HG02759 (cell line): ENCODE measurements around the gene CTNNA2.

ENCODE experiments used
- ATAC-seq: cut with Tn5 transposase; IDR thresholded peaks from one replicate; pipeline ENCODE4 v1.9.1; 2021; ENCODE audit warnings: mild to moderate bottlenecking, moderate library complexity; ENCODE audit not compliant: unreplicated experiment

The CTNNA2 gene

GRCh38 chr2:79512442-79513401 lies at the start of gene CTNNA2:
Gene CTNNA2 (plus strand): TSS chr2:79513051.
- peak; percentile 91 for ATAC-seq

GRCh38 chr2:79487399-79487798 lies 25.5 kb upstream of the CTNNA2 start:
- ATAC-seq: no peak

DNA sequence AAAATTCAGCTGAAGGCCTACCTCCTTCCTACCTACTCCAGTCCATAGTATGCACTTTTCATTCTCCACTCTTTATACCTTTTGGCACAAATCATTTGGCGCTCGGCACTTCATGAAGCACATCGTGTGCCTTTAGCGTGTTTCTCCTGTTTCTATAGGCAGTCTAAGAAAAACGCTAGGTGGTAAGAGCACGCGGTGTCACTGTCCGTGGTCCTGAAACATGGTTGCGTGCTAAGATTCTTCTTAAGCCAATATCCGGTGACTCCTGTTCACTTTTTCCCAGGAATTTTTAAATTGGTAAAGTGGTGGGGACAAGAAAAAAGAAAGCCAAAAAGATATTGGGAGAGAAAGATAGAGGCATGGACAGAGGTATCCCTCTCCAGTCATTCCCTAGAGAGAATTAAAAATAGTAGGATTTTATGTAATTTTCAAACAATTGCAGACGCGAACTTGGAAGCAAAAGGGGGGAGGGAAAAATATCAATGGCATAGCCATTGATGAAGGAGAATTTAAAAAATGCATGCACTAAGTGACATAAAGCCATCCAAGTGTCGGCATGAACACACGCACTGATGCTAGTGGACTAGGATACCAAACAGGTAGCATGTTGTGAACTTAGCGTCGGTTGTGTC lies 1.4 kb upstream of the CTNNA2 start:
- ATAC-seq: no peak

GRCh38 chr2:79513711-79514110 lies 860 bp downstream of the CTNNA2 start:
- ATAC-seq: no peak

GRCh38 chr2:79529636-79530035 lies 16.8 kb downstream of the CTNNA2 start:
- no peak for ATAC-seq

GRCh38 chr2:79530443-79530842 lies 17.6 kb downstream of the CTNNA2 start:
- no peak for ATAC-seq

GRCh38 chr2:79547568-79547967 lies 34.7 kb downstream of the CTNNA2 start:
- no peak for ATAC-seq

DNA sequence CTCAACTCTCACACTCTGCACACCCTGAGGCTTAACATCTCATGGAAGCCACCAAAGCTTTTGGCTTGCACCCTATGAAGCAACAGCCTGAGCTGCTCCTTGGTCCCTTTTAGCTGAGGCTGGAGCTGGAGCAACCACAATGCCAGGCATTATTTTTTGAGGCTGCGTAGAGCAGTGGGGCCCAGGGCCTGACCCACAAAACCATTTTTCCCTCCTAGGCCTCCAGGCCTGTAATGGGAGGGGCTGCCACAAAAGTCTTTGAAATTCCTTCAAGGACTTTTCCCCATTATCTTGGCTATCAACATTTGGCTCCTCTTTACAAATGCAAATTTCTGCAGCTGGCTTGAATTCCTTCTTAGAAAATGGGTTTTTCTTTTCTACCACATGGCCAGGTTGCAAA lies 39.8 kb downstream of the CTNNA2 start:
- ATAC-seq: no peak

- no peak for ATAC-seq
These were observed 42.0 kb downstream of the CTNNA2 start for GRCh38 chr2:79554899-79555298.

DNA sequence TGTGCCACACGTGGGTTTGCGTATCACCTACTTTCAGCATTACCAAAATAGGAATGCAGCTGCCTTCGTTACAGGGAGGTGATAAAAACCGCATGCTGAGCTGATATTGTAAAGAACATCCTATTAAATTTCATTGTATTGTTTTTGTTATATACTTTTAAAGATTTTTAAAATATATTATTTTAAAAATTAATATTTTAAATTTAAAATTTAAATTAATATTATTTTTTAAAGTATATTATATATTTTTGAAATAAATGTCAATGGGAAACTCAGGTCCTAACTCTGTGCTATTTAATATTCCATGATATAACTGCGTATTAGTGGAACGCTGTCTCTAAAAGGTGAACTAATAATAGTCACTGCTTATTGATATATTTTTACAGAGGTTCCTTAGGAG lies 51.2 kb downstream of the CTNNA2 start:
- ATAC-seq: no peak

DNA sequence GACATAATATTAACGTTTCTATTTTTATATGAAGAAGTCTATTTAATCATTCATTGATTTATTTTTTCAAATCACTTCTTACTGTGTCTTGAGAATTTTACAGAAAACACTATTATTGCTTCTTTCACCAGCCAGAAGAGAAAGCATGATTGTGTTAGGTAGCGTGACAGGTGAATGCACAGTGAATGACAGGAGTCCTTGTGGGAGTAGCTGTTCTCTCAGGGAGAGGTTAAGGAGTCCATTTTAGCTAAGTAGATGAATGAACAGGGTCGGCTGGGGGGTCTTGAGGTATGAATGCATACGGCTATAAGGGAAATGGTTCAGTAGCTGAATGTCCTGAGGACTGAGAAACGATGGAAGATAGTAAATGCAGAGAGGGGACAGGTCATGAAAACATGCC lies 56.2 kb downstream of the CTNNA2 start:
- ATAC-seq: no peak

DNA sequence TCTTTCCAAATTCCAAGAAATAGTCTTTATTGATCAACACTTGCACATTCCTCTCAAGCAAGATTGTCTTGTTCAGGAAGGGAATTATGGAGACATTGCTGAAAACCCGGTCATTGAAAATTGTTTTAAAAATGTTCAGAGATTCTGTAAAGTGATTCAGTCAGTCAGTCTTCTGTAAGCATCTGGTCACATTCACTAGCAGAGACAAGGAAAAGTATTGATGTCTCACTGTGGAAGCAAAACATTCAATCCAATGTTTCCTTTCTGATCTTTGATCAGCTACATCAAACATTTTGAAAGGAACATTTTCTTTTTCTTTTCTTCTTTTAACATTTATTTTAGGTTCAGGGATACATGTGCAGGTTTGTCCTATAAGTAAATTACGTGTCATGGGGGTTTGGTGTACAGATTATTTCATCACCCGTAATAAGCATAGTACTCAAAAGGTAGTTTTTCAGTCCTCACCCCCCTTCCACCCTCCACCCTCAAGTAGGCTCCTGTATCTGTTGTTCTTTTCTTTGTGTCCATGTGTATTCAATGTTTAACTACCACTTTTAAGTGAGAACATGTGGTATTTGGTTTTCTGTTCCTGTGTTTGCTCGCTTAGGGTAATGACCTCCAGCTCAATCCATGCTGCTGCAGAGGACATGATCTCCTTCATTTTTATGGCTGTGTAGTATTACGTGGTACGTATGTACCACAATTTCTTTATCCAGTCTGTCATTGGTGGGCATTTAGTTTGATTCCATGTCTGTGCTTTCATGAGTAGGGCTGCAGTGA lies 61.2 kb downstream of the CTNNA2 start:
- no peak for ATAC-seq

DNA sequence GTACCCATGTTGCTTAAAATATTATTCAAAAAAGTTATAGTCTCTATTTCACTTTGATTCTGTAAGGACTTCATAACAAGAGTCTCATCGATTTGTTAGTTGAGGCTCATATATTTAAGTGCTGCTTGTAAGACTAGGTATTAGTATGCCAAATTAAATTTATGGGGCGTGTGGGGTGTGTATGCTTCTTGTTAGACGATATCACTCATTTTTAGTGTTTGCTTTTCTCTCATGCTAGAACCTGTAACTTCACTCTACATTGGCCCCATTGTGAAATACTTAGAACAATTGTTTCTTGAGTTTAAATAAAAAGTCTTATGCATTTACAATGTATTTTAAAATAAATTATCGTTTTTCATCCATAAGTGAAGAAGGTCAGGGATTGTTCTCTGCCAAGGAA lies 63.6 kb downstream of the CTNNA2 start:
- no peak for ATAC-seq

GRCh38 chr2:79578952-79579351 lies 66.1 kb downstream of the CTNNA2 start:
- no peak for ATAC-seq

GRCh38 chr2:79580175-79580574 lies 67.3 kb downstream of the CTNNA2 start:
- no peak for ATAC-seq

GRCh38 chr2:79585701-79586433 lies 73.0 kb downstream of the CTNNA2 start:
- ATAC-seq: no peak

DNA sequence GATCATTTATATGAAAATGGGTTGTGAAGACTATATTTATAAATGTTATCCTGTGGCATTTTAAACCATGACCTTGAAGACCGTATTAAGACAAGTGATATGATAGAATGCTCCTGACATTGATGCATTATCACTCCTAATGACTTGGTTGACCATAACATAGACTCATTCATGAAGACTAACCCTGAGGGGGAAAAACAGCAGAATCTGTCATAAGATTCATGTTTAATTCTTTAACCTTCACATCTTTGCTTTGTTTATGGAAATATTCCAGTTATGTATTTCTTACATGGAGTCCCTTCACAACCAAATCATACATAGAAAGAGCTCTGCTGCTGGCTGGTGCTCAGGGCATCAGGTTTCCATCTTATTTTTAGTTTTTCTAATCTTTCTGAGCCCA lies 78.4 kb downstream of the CTNNA2 start:
- ATAC-seq: no peak

DNA sequence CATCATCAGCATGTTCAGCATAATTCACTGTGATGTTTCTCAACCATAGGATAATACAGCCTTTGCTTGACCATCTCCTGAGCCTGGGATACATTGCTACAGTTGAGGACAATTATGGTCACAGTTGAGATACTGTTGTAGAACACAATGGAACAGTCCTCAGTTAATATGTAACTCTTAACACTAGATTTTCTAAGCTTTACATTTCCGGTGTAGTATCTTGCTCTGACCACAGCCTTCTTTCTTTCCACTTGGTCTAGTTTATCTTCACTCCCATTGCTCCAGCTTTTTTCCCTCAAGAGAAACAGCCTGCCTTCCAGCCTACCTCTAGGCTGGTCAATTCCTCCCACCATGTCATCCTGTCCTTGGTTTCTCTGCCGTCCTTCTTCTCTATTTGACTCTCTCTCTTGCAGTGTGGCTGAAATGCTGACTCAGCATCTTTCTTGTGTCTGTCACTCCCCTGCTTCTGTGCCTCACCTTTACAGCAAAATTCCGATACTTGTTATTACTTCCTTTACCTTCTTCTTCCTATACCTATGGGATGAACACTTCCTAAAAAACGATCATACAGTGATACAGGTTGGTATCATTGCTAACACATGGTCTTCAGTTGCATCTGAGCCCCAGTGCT lies 80.5 kb downstream of the CTNNA2 start:
- no peak for ATAC-seq

GRCh38 chr2:79596403-79596802 lies 83.6 kb downstream of the CTNNA2 start:
- ATAC-seq: no peak

DNA sequence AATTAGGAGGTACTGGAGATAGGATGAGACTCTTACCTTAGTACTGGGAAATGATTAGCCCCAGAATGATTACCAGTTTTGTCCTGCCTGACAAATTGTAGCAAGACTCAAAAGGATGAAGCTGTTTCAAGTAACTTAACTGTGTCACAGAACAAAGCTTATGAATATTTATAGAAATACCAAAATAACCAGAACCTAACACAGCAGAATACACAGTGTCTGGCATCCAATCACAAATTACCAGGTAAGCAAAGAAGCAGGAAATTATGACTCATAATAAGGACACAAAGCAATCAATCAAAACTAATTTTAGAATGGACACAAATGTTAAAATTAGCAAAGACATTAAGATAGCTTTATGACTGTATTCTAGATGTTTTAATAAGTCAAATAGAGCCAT lies 91.9 kb downstream of the CTNNA2 start:
- no peak for ATAC-seq
